Stimulated activated CD8-positive, alpha-beta memory T cell treated with anti-CD3 and anti-CD28 coated beads, Interleukin-15, amount 100 ng/mL, for 24 hours (primary cell): Measurements from ENCODE around the gene KLK14.

Experiments
- DNase-seq: peaks from one replicate; pipeline ENCODE4 v3.0.0-alpha.2; 2020; ENCODE audit warnings: low read depth

KLK14 gene

GRCh38 chr19:51082611-51083010 lies at the start of gene KLK14:
Gene KLK14, minus strand, starts transcription at chr19:51082887. Its CDS starts 273 bp downstream, at chr19:51082614.
- DNase-seq, result no peak

GRCh38 chr19:51131780-51132680 lies 49.3 kb upstream of the KLK14 start:
- DNase-seq, result no peak

GRCh38 chr19:51129716-51130115 lies 47.0 kb upstream of the KLK14 start:
- DNase-seq, result no peak

- DNase-seq, result no peak
Observed at GRCh38 chr19:51128227-51128626, 45.5 kb upstream of the KLK14 start.

GRCh38 chr19:51127755-51128154 lies 45.1 kb upstream of the KLK14 start:
- no peak for DNase-seq

- no peak for DNase-seq
Observed at GRCh38 chr19:51127032-51127431, 44.3 kb upstream of the KLK14 start.

GRCh38 chr19:51125421-51126075 lies 42.9 kb upstream of the KLK14 start:
- no peak for DNase-seq

GRCh38 chr19:51124729-51125128 lies 42.0 kb upstream of the KLK14 start, which contains the start of gene SIGLEC9:
Gene SIGLEC9, plus strand, starts transcription at chr19:51124906. Its CDS starts 69 bp downstream, at chr19:51124975.
- DNase-seq, result no peak

- no peak for DNase-seq
Observed at GRCh38 chr19:51124216-51124615, 41.5 kb upstream of the KLK14 start.

- DNase-seq, result no peak
Observed at GRCh38 chr19:51123802-51124201, 41.1 kb upstream of the KLK14 start.

- DNase-seq, result no peak
Observed at GRCh38 chr19:51123381-51123800, 40.7 kb upstream of the KLK14 start.

- DNase-seq, result no peak
Observed at GRCh38 chr19:51122112-51122981, 39.7 kb upstream of the KLK14 start.

GRCh38 chr19:51121257-51121656 lies 38.6 kb upstream of the KLK14 start:
- no peak for DNase-seq

GRCh38 chr19:51120160-51120559 lies 37.5 kb upstream of the KLK14 start:
- no peak for DNase-seq

- no peak for DNase-seq
Observed at GRCh38 chr19:51119611-51120010, 36.9 kb upstream of the KLK14 start.

GRCh38 chr19:51119101-51119500 lies 36.4 kb upstream of the KLK14 start:
- no peak for DNase-seq

- no peak for DNase-seq
Observed at GRCh38 chr19:51116736-51117286, 34.1 kb upstream of the KLK14 start.

GRCh38 chr19:51114087-51114729 lies 31.5 kb upstream of the KLK14 start:
- DNase-seq, result no peak

GRCh38 chr19:51111606-51112005 lies 28.9 kb upstream of the KLK14 start:
- DNase-seq, result no peak

GRCh38 chr19:51110666-51110971 lies 27.9 kb upstream of the KLK14 start:
- no peak for DNase-seq

- no peak for DNase-seq
Observed at GRCh38 chr19:51108805-51109146, 26.1 kb upstream of the KLK14 start.
